Islet precursor cell (in vitro differentiated cells): ENCODE data around the gene ACO2.
"Not testable (repeated sequence)": the region's sequence is repeated elsewhere in the genome, so short reads cannot be mapped to it uniquely, and the experiment has no call there.

Experiments used
- DNase-seq: peaks from one replicate; pipeline ENCODE4 v3.0.0-alpha.2; 2018

ACO2 gene

DNA sequence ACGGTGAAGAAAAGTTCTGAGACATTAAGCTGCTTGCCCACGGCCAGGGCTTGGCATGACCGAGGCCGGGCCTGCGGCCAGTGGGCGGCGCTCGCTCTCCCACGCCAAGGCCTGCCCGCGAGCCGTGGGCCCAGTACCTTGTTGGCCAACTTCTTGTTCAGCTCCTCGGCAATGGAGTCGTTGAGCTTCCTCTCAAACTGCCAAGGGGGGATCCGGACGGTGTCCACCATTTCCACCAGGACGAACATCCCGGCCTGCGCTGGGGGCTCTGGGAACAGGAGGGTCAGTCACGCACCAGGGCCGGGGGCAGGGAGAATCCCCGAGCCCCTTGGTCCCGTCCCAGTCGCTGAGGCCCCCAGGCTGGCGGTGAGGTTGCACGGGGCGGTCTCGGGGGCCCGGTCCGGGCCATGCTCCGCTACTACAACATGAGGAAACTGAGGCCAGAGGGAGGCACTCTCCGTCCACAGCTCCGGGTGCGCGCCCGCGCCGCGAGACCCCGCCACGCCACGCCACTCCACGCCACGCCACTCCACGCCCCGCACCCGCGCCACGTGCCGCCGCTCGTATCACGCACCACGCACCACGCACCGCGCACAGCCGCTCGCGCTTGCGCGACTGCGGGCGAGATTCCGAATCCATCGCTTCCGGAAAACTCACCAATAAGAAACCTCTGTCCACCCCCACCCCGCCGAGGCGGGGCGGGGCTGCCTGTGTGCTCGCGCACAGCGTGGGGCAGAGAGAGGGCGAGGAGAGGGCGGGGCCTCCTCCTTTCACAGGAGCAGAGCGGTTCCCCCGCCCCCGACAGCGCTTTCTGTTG lies 75.1 kb downstream of the ACO2 start, which contains the start of gene POLR3H:
POLR3H (minus strand) TSS at position 617 of the 817 bp plus-strand sequence; CDS start at position 248, 369 bp downstream.
- peak; percentile 99 for DNase-seq

GRCh38 chr22:41544671-41545476 lies 76.0 kb downstream of the ACO2 start:
- no peak for DNase-seq

DNA sequence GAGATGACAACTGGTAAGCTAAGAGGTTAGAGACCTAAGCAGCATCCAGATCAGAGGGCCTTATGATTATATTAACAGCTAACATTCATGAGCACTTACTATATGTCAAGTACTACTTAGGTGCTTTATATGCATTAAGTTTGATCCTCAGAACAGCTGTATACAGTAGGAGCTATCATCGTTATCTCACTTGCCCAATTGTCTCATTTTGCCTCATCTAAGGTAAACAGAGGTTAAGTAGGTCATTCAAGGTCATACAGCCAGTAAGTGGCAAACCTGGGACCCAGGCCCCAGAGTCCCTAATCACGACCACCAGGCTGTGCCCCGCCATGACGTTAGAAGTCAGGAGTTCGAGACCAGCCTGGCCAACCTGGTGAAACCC lies 79.9 kb downstream of the ACO2 start:
- no peak for DNase-seq

DNA sequence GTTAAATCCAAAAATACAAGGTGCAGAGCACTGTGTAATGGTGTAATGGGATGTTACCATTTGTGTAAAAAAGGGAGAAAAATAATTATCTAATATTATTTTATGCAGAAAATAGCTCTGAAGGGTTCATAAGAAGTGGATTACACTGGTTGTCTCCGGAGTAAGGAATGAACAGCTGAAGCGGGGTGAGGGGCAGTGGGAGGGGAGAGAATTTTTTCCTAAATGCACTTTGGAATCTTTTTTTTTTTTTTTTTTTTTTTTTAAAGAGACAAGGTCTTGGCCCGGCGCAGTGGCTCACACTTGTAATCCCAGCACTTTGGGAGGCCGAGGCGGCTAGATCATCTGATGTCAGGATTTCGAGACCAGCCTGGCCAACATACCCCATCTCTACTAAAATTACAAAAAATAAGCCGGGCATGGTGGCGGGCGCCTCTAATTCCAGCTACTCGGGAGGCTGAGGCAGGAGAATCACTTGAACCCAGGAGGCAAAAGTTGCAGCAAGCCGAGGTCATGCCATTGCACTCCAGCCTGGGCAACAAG lies 82.1 kb downstream of the ACO2 start:
- no peak for DNase-seq

GRCh38 chr22:41551877-41552582 lies 83.1 kb downstream of the ACO2 start:
- DNase-seq = no peak

DNA sequence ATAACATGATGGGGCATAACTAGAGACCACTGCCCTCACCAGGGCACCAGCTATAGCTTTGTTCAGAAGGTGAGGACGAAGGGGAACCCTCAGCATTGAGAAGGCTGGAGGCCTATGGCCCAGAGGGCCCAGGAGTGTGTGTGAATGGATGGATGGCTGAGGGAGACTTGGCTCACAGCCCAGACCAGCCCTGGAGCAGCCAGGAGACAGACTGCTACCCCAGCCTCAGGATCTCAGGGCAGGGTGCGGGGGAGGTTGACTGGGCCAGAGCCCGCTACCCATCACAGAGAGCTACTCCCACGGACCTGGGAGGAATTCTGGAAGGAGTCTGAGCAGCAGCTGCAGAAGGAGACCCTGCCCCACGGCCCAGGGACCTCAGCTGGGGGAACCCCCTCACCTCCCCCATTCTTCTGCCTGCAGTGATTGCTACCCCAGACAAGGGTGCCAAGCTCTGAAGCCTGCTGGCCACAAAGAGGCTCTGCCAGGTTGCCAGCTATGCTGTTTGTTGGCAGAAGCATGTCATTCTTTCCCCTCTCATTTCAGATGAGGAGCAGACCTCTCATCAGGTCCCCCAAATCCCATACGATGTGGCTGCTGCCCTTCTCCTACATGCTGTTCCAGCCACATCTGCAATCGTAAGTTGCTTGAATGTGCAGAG lies 86.5 kb downstream of the ACO2 start:
- DNase-seq = no peak

DNA sequence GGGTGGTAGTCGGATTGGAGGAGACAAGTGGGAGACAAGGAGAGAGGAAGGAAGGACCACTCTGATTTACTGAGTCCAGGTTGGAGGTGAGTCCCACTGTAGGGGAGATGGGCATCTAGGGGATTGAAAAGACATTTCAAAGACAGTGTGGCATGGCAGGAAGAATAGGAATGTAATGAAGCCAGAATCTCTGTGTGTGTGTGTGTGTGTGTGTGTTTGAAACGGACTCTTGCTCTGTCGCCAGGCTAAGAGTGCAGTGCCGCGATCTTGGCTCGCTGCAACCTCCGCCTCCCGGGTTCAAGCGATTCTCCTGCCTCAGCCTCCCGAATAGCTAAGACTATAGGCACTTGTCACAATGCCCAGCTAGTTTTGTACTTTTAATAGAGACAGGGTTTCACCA lies 87.6 kb downstream of the ACO2 start:
- DNase-seq = no peak

DNA sequence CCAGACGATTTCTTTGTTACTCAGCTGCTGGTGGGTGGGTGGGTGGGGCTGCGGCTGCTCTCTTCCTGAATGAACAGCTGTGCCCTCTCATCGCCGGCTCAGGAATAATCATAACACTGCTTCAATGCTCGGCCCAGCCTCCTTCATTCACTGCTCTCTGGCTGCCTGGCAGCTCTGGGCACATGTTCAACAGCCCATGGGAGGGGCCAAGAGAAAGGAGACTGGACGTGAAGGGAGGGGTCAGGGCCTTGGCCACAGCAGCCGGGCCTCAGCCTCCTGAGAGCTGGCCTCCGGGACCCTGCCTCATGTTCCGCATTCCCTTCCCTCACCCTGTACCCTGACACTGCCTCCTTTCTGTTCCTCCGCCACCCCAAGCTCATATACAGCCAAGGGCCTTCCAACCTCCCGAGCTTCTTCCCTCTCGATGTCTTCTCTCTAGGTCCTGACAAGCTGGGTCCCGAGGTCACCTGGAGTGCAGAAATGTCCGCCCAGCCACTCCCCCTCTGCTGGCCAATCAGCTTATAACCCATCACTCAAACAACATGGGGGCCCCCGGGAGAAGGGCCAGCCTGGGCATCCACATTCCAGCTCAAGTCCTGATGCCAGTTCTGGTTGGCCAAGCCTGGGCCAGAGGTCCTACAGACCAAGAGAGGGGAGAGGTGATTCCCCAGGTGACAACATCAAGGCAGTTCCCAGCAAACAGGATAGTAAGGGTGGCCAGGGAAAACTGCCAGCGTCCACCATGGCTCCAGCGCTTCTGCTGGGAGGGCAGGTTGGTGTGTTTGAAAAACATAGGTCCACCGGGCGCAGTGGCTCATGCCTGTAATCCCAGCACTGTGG lies 88.7 kb downstream of the ACO2 start:
- DNase-seq = no peak

- DNase-seq = not testable (repeated sequence)
These were observed 89.3 kb downstream of the ACO2 start for GRCh38 chr22:41558241-41558630.

DNA sequence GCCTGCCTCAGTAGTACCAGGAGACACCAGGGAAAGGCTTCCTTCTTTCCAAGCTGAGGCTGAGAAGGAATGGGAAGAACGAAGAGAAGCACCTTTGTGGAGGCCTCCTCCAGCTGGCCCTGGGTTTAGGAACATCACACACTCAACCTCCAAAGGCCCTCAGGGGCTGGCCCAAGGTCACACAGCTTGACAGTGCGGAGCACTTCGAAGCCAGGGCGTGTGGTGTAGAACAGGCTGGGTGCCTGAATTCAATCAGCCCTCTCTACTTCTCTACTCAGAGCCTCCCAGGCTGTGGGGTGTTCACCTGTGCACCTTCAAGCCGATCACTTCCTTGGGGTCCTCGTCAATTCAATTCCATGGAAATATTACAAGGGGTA lies 91.2 kb downstream of the ACO2 start:
- peak; percentile 81 for DNase-seq

GRCh38 chr22:41561335-41561734 lies 92.4 kb downstream of the ACO2 start:
- peak; percentile 86 for DNase-seq

DNA sequence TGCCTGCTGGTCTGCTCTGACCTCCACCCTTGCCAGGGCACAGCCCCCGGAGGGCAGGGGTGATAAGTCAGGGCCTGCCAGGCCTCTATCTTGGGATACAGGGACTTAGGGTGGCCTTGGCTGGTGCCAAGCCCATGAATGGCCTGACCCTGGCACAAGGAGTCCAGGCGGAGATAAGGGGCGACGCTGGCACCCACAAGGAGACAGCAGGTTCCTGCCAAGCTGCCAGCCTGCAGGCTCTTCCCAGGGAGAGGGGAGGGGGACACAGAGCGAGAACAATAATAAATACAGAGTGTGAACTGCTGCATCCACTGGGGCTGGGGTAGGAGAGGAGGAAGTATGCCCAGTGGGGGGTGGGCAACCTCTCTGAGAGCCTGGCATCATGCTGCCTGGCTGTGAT lies 92.9 kb downstream of the ACO2 start:
- DNase-seq = no peak

GRCh38 chr22:41562461-41562860 lies 93.5 kb downstream of the ACO2 start:
- no peak for DNase-seq

DNA sequence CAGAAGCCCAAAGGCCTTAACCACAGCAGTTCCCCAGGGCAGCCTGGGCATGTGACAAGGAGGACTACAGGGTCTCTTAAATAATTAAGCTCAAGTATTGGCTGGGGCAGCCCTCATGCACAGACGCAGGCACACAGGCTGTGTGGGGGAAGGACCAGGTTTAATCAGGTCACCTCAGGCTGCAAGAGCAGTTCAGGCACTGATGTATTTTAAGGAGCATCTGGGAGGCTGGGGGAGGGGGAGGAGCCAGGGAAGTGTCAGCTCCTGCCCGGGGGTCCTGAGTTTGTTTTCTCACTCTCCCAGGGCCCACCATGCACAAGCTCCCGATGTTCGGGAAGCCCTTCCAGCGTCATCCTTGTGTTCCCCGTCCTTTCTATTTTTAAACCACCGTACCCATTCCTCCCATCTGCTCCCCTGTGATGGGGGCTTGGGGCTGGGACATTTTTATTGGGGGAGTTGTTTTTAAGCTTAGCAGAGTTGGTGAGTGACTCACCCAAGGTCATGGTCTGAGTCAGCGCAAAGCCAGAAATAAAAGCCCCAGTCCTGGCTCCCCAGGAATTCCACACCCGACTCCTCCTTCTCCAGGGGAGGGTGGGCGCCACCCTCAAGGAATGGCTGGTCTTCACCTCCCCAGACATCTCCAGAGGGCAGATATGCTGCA lies 94.3 kb downstream of the ACO2 start:
- DNase-seq = peak; percentile 89

DNA sequence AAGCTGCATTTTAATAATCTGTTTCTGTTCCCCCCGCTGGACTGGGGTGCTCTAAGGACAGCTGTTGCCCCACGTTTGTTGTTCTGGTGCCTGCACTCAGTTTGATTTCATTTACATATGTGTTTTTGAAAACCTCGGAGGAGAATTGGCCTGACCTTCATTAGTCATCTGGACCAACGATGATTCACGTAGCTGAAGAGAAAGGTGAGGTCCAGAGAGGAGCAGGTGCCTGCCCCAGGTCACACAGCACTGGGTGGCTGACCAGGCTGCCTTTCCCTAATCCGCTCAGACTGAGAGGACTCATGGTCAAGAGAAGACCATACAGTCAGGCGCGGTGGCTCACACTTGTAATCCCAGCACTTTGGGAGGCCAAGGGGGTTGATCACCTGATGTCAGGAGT lies 95.6 kb downstream of the ACO2 start:
- DNase-seq = no peak

GRCh38 chr22:41565403-41566054 lies 96.6 kb downstream of the ACO2 start:
- DNase-seq = peak; percentile 93

- DNase-seq = no peak
These were observed 98.5 kb downstream of the ACO2 start for GRCh38 chr22:41567512-41567768.

DNA sequence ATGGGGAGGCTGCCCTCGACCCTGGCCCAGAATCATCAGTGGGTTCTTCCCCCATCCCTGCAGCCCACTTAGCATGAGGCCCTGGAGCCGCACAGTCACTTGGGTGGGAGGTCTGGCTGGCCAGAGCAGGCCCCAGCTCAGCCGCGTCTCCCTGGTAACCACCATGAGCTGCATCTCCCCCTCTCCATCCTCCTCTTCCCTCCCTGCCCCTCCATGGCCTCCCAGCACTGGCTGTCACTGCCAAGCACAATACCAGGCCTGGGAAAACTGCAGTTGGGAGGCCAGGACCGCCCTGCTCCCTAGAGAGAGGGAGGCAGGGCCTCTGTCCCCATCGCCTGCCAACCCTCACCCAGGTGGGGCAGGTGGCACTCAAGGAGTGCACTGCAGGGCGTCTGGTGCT lies 99.9 kb downstream of the ACO2 start:
- no peak for DNase-seq

GRCh38 chr22:41570221-41570620 lies 101.3 kb downstream of the ACO2 start:
- DNase-seq = no peak

DNA sequence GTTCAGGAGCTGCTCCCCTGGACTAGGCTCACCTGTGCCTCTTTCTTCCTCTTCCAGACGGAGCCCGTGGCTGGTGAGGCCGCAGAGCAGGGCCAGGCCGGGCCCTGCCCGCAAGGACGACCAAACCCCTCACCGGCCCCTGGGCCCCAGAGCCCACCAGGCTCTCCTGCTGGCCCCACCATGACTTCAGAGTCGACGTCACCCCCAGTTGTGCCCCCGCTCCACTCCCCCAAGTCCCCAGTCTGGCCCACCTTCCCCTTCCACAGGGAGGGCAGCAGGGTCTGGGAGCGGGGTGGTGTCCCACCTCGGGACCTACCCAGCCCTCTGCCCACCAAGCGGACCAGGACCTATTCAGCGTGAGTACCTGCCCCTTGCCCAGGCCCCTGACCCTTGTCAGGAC lies 102.9 kb downstream of the ACO2 start:
- DNase-seq = no peak

DNA sequence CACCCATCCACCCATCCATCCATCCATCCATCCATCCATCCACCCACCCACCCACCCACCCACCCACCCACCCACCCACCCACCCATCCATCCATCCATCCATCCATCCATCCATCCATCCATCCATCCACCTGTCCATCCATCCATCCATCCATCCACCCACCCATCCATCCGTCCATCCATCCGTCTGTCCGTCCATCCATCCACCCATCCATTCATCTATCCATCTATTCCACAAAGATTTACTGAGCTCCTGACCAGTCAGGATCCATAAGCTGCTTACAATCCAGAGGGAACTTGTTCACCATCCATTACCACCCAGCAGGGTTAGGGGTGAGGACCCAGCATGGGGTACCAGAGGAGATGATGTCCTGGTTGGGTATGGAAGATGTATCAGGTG lies 103.4 kb downstream of the ACO2 start:
- not testable (repeated sequence) for DNase-seq
